SH-SY5Y (cell line): ENCODE results near the gene MIX23.

Experiments
- GATA2 ChIP-seq: IDR thresholded peaks from 2 replicates; pipeline ENCODE4 v1.6.1; 2011; ENCODE audit warnings: mild to moderate bottlenecking, low read depth, low read length
- GATA3 ChIP-seq: IDR thresholded peaks from 2 replicates; pipeline ENCODE4 v1.6.1; 2011; ENCODE audit warnings: low read depth, mild to moderate bottlenecking, low read length, moderate library complexity

- no peak for TF ChIP-seq GATA3
- peak; percentile 47; the same call in 1 of the 2 replicates for TF ChIP-seq GATA2
Measured at GRCh38 chr3:122355612-122356011, 27.4 kb downstream of the MIX23 start.
